HG03064 (cell line): ENCODE data around the gene NFIA.

Source experiments
- ATAC-seq: cut with Tn5 transposase; IDR thresholded peaks from one replicate; pipeline ENCODE4 v1.9.1; 2021; ENCODE audit warnings: low read depth; ENCODE audit not compliant: unreplicated experiment

NFIA gene

GRCh38 chr1:61237147-61237546, 154.8 kb downstream of the NFIA start:
- ATAC-seq = no peak

GRCh38 chr1:61237659-61238358, 155.4 kb downstream of the NFIA start:
- ATAC-seq = no peak

- ATAC-seq = no peak
Measured at GRCh38 chr1:61238359-61238665, 156.0 kb downstream of the NFIA start.

- ATAC-seq = no peak
Measured at GRCh38 chr1:61240878-61241277, 158.5 kb downstream of the NFIA start.

- ATAC-seq = no peak
Measured at GRCh38 chr1:61241411-61241838, 159.1 kb downstream of the NFIA start.

GRCh38 chr1:61241973-61242381, 159.6 kb downstream of the NFIA start:
- no peak for ATAC-seq

GRCh38 chr1:61244114-61244513, 161.8 kb downstream of the NFIA start:
- ATAC-seq = no peak

GRCh38 chr1:61245696-61246400, 163.5 kb downstream of the NFIA start:
- ATAC-seq = no peak

- no peak for ATAC-seq
Measured at GRCh38 chr1:61247051-61247825, 164.9 kb downstream of the NFIA start.

- ATAC-seq = no peak
Measured at GRCh38 chr1:61247881-61248752, 165.8 kb downstream of the NFIA start.

- ATAC-seq = no peak
Measured at GRCh38 chr1:61250933-61251332, 168.6 kb downstream of the NFIA start.

GRCh38 chr1:61253059-61253735, 170.8 kb downstream of the NFIA start:
- no peak for ATAC-seq

GRCh38 chr1:61253912-61254633, 171.7 kb downstream of the NFIA start:
- ATAC-seq = no peak

- ATAC-seq = no peak
Measured at GRCh38 chr1:61254634-61255357, 172.4 kb downstream of the NFIA start.

GRCh38 chr1:61255358-61255703, 173.0 kb downstream of the NFIA start:
- no peak for ATAC-seq

- no peak for ATAC-seq
Measured at GRCh38 chr1:61259379-61260148, 177.2 kb downstream of the NFIA start.

GRCh38 chr1:61260171-61260570, 177.8 kb downstream of the NFIA start:
- ATAC-seq = no peak

GRCh38 chr1:61261595-61261994, 179.2 kb downstream of the NFIA start:
- no peak for ATAC-seq
